ENCODE results near the gene MED8.

The MED8 gene

GRCh38 chr1:43334453-43335205 lies 55.0 kb downstream of the MED8 start:
- no peak for DNase-seq
